Tibial nerve (tissue), 4 donors: ENCODE results near the gene SLC25A46. TPM values are rescaled to one million over a fixed set of nuclear protein-coding genes. Genes with fewer than 3 reads are reported as not detected.
"Not testable (repeated sequence)": the region's sequence is repeated elsewhere in the genome, so short reads cannot be mapped to it uniquely, and the experiment has no call there.

Experiments
- DNase-seq, 2 donors: peaks; one replicate each; pipeline ENCODE4 v3.0.0-alpha.2; 2019; ENCODE audit warnings: low spot score in 2 of 2
- H3K27ac ChIP-seq, 4 donors: fragments of 200-600 bp; sonication (generic) in 3 of 4; one replicate each; pipeline ENCODE4 v1.5.1; 2017 to 2019; ENCODE audit warnings: mild to moderate bottlenecking in 1 of 4
- H3K27me3 ChIP-seq, 2 donors: fragments of 200-600 bp; sonication (generic) in 1 of 2; one replicate each; pipeline versions ENCODE4 v1.5.1 to v1.6.0; 2017 to 2019
- H3K36me3 ChIP-seq, 3 donors: fragments of 200-600 bp; sonication (generic); one replicate each; pipeline ENCODE4 v1.5.1; 2018 to 2019
- H3K4me1 ChIP-seq, 4 donors: fragments of 200-600 bp; sonication (generic) in 3 of 4; one replicate each; pipeline ENCODE4 v1.5.1; 2017 to 2019
- H3K4me3 ChIP-seq, 4 donors: fragments of 200-600 bp; sonication (generic) in 3 of 4; one replicate each; pipeline ENCODE4 v1.5.1; 2017 to 2019; ENCODE audit warnings: mild to moderate bottlenecking in 1 of 4, moderate library complexity in 1 of 4
- H3K9me3 ChIP-seq, 4 donors: fragments of 200-600 bp; sonication (generic) in 3 of 4; one replicate each; pipeline ENCODE4 v1.5.1; 2017 to 2019
- EP300 ChIP-seq, 2 donors: sonication (generic); formaldehyde crosslinking; IDR thresholded peaks; one replicate each; pipeline ENCODE4 v1.6.1; 2017; ENCODE audit warnings: antibody characterized with exemption in 2 of 2, mild to moderate bottlenecking in 1 of 2
- POLR2A ChIP-seq, 2 donors: fragments of 450-650 bp; IDR thresholded peaks; one replicate each; pipeline ENCODE4 v1.6.1; 2017; ENCODE audit warnings: antibody characterized with exemption in 2 of 2, mild to moderate bottlenecking in 2 of 2, moderate library complexity in 2 of 2
- WGBS, 2 donors: methylation state at CpG; one replicate each; pipeline ENCODE4 v1.1.5; 2018; 5-methylcytosine and 5-hydroxymethylcytosine counted together
- total RNA-seq, 4 donors: library from RNA; depleted of rRNA; stranded (reverse); fragments of >200 nt; gene quantifications; one replicate each; pipeline ENCODE4 v1.1.0, GENCODE V29; 2016
- TF ChIP-seq, protein P1 (sequence below), 5 experiments: fragments of 200-600 bp in 3 of 5; fragments of 450-650 bp in 2 of 5; sonication (generic) in 3 of 5; IDR thresholded peaks; one replicate each; pipeline ENCODE4 v1.5.1; 2016 to 2019; ENCODE audit warnings: antibody characterized with exemption in 5 of 5, mild to moderate bottlenecking in 3 of 5, moderate library complexity in 2 of 5

Gene SLC25A46
- total RNA-seq, 4 donors from 2014 or later: 45.6 to 58.4 (median 48.7) TPM

DNA sequence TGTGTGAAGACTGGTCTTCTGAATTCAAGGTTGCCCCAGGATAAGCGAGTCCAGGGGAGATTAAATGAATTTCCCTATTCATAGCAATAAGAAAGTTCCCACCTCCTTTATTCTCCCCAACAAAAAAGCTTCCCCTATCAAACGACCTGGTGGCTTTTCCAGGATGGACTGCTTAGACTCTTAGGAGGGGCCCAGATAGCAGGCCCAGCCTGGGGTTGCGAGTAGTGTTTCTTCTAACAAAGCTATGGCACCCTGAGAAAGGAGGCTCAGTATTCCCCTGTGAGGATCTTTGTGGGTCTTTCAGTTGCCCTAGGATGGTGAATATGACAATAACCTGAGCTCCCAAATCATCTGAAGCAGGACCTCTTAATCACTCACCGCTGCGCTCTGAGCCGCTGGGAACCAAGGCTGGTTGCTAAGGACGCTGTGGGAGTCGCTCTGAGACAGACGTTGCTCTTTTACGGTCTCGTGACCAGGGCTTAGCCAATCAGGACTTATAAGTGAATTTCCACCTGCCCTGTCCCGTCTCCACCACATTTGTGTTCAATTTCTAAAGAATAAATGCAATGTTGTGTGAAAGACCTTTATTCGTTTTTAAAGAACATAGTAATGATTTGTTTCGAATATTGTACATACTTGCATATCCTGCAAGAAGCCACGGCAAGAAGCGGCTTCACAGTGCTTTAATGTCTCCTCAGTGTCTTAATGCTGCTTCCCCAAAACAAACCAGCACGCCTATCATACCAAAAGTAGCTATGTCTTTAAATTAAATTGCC lies 12.4 kb upstream of the SLC25A46 start, which contains the start of gene TMEM232:
Gene TMEM232 (minus strand): TSS at position 423 of the 776 bp plus-strand sequence. CDS start 59,319 bp downstream, outside the sequence.
- Histone ChIP-seq H3K27me3 (no peaks in the 10 kb centered on the region), H3K4me1 (no peaks in the 10 kb centered on the region), H3K27ac (no peak within 1 kb of the TSS), H3K9me3 (no peaks in the 10 kb centered on the region), H3K4me3 (peak within 1 kb of the TSS in 2 of 4 donors; percentile 37 to 47), H3K36me3 (peaks cover 0 to 2% (median 0%) of the 10 kb centered on the region in 3 donors)
- WGBS, 2 donors: 44 to 45% methylated on average over 17 of the region's 17 CpGs
- no peak for TF ChIP-seq POLR2A (IDR thresholded peaks at IDR 0.05)
- no peak for TF ChIP-seq EP300 (IDR thresholded peaks at IDR 0.05)
- TF ChIP-seq, protein P1, sequence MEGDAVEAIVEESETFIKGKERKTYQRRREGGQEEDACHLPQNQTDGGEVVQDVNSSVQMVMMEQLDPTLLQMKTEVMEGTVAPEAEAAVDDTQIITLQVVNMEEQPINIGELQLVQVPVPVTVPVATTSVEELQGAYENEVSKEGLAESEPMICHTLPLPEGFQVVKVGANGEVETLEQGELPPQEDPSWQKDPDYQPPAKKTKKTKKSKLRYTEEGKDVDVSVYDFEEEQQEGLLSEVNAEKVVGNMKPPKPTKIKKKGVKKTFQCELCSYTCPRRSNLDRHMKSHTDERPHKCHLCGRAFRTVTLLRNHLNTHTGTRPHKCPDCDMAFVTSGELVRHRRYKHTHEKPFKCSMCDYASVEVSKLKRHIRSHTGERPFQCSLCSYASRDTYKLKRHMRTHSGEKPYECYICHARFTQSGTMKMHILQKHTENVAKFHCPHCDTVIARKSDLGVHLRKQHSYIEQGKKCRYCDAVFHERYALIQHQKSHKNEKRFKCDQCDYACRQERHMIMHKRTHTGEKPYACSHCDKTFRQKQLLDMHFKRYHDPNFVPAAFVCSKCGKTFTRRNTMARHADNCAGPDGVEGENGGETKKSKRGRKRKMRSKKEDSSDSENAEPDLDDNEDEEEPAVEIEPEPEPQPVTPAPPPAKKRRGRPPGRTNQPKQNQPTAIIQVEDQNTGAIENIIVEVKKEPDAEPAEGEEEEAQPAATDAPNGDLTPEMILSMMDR (IDR thresholded peaks at IDR 0.05): no peak
- DNase-seq: peak in 1 of 2 donors; percentile 17

DNA sequence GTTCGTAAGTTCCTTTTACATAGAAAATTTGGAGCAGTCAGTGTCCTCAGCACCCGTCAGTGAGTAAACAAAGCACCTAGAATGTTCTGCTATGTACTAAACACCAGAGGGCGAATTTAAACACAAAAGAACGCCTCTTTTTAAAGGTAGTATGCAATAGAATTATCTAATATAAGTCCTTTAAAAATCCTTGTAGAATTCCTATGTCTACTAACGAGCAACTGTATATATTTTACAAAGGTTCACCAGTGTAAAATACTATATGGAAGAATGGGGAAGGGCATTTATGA lies 11.8 kb upstream of the SLC25A46 start:
- no peak overlapping the region for H3K27ac ChIP-seq
- no peaks in the 10 kb centered on the region for H3K4me1 ChIP-seq
- no peaks in the 10 kb centered on the region for H3K27me3 ChIP-seq
- DNase-seq: no peak
- no peak for TF ChIP-seq EP300 (IDR thresholded peaks at IDR 0.05)
- TF ChIP-seq, protein P1 (IDR thresholded peaks at IDR 0.05): no peak
- TF ChIP-seq POLR2A (IDR thresholded peaks at IDR 0.05): no peak
- H3K4me3 ChIP-seq: peak overlapping the region in 2 of 4 donors; percentile 37 to 47
- peaks cover 0 to 5% (median 0%) of the 10 kb centered on the region in 3 donors for H3K36me3 ChIP-seq
- 48 to 66% methylated on average over 5 of the region's 5 CpGs for WGBS, 2 donors
- H3K9me3 ChIP-seq: no peaks in the 10 kb centered on the region

- H3K27ac ChIP-seq, H3K9me3 ChIP-seq, H3K4me3 ChIP-seq, H3K27me3 ChIP-seq, DNase-seq, H3K4me1 ChIP-seq, H3K36me3 ChIP-seq: not testable (repeated sequence)
- 95 to 100% methylated on average over 2 of the region's 2 CpGs for WGBS, 2 donors
These were observed 7.3 kb upstream of the SLC25A46 start for GRCh38 chr5:110731499-110731898.

- Histone ChIP-seq H3K27me3 (no peaks in the 10 kb centered on the region), H3K4me1 (peaks cover 0 to 10% (median 0%) of the 10 kb centered on the region in 4 donors), H3K4me3 (no peak overlapping the region), H3K36me3 (peaks cover 0 to 5% (median 0%) of the 10 kb centered on the region in 3 donors), H3K27ac (no peak overlapping the region), H3K9me3 (no peaks in the 10 kb centered on the region)
- WGBS, 2 donors: 93 to 95% methylated on average over 2 of the region's 2 CpGs
- TF ChIP-seq EP300 (IDR thresholded peaks at IDR 0.05) (no peak), POLR2A (IDR thresholded peaks at IDR 0.05) (no peak)
- TF ChIP-seq, protein P1 (IDR thresholded peaks at IDR 0.05): no peak
- no peak for DNase-seq
These were observed 4.7 kb upstream of the SLC25A46 start for GRCh38 chr5:110734101-110734500.

GRCh38 chr5:110735556-110735955 lies 3.3 kb upstream of the SLC25A46 start:
- Histone ChIP-seq H3K4me1 (peaks cover 0 to 22% (median 3%) of the 10 kb centered on the region in 4 donors), H3K4me3 (no peak overlapping the region), H3K36me3 (peaks cover 0 to 5% (median 0%) of the 10 kb centered on the region in 3 donors), H3K27ac (no peak overlapping the region), H3K9me3 (no peaks in the 10 kb centered on the region), H3K27me3 (no peaks in the 10 kb centered on the region)
- no peak for DNase-seq
- 15 to 21% methylated on average over 1 of the region's 1 CpG for WGBS, 2 donors
- TF ChIP-seq EP300 (IDR thresholded peaks at IDR 0.05) (no peak), POLR2A (IDR thresholded peaks at IDR 0.05) (no peak)
- TF ChIP-seq, protein P1 (IDR thresholded peaks at IDR 0.05): no peak
